ENCODE measurements around the gene GNL3L. TPM values are rescaled to one million over a fixed set of nuclear protein-coding genes. Genes with fewer than 3 reads are reported as not detected.

The GNL3L gene
- total and polyA plus RNA-seq, 5 donors from 2014 or later: 21.7 to 38.5 (median 24.6) TPM

- Mint-ChIP-seq H3K4me1 (peaks cover 0 to 3% (median 0%) of the 10 kb centered on the region in 4 donors), H3K36me3 (no peaks in the 10 kb centered on the region), H3K4me3 (peak overlapping the region in 2 of 4 donors; percentile 49 to 71), H3K27me3 (peaks cover 37% of the 10 kb centered on the region), H3K27ac (no peak overlapping the region), H3K9me3 (peaks cover 0 to 5% (median 0%) of the 10 kb centered on the region in 7 donors)
- Histone ChIP-seq H3K4me1 (ENCODE audit: control insufficient read depth, insufficient read depth, low read length, poor library complexity, severe bottlenecking) (no peaks in the 10 kb centered on the region), H3K4me3 (ENCODE audit: low read depth, low read length) (no peak overlapping the region), H3K27ac (ENCODE audit: insufficient read depth, low read length, poor library complexity, severe bottlenecking) (no peak overlapping the region), H3K9me3 (ENCODE audit: control insufficient read depth in 2 of 2, low read length in 2 of 2) (no peaks in the 10 kb centered on the region), H3K36me3 (ENCODE audit: control insufficient read depth, insufficient read depth, low read length) (no peaks in the 10 kb centered on the region), H3K27me3 (ENCODE audit: control insufficient read depth, insufficient read depth, low read length) (no peaks in the 10 kb centered on the region)
- ATAC-seq (ENCODE audit: low read depth in 2 of 2) (no peak), DNase-seq (no peak)
Measured at GRCh38 chrX:54494989-54495813, 34.8 kb upstream of the GNL3L start.

DNA sequence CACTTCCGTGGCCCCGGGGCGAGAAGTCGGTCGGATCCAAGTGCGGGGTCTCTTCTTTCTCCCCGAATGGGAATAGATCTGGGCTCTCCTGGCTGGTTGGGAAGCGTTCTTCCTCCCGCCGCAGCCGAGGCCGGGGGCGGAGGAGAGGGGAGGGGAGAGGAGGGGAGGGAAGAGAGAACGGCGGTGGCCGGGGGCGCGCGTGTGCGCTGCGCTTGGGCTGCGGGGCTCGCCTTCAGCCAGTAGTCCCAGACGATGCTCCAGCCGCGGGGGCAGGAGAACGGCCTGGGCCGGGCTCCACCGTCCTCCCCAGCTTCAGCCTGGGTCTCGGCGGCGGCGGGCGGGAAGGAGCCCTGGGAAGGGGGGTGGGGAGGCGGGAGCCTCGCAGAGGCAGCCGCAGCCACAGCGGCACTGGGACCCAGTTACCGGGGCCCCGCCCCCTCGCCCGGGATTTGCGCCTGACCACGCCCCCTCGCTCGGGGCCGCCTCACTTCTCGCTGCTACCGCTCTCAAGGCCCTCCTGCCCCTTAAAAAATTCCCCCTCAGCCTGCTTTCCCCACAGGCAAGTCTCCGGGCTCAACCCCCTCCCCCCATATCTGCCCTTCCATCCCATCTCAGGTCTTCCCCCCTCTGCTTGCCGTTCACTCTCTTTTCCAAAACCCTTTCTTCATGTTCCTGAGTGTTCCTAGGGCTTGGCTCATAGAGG, 34.1 kb upstream of the GNL3L start, which contains the start of gene FGD1:
TSS of gene FGD1 (minus strand) at position 421 of the 703 bp plus-strand sequence. CDS start 802 bp downstream, outside the sequence.
- DNase-seq (peak in 2 of 3 donors; percentile 2 to 17), ATAC-seq (ENCODE audit: low read depth in 2 of 2) (no peak)
- Histone ChIP-seq H3K9me3 (ENCODE audit: control insufficient read depth in 2 of 2, low read length in 2 of 2) (no peaks in the 10 kb centered on the region), H3K27me3 (ENCODE audit: control insufficient read depth, insufficient read depth, low read length) (no peaks in the 10 kb centered on the region), H3K4me3 (ENCODE audit: low read depth, low read length) (no peak within 1 kb of the TSS), H3K4me1 (ENCODE audit: control insufficient read depth, insufficient read depth, low read length, poor library complexity, severe bottlenecking) (no peaks in the 10 kb centered on the region), H3K36me3 (ENCODE audit: control insufficient read depth, insufficient read depth, low read length) (no peaks in the 10 kb centered on the region), H3K27ac (ENCODE audit: insufficient read depth, low read length, poor library complexity, severe bottlenecking) (no peak within 1 kb of the TSS)
- H3K9me3 Mint-ChIP-seq: peaks cover 0 to 3% (median 0%) of the 10 kb centered on the region in 7 donors
- H3K4me1 Mint-ChIP-seq: peaks cover 0 to 3% (median 0%) of the 10 kb centered on the region in 4 donors
- H3K36me3 Mint-ChIP-seq: no peaks in the 10 kb centered on the region
- peaks cover 37% of the 10 kb centered on the region for H3K27me3 Mint-ChIP-seq
- H3K4me3 Mint-ChIP-seq: peak within 1 kb of the TSS; percentile 24 to 92 (median 76)
- H3K27ac Mint-ChIP-seq: peak within 1 kb of the TSS in 1 of 3 donors; percentile 32

DNA sequence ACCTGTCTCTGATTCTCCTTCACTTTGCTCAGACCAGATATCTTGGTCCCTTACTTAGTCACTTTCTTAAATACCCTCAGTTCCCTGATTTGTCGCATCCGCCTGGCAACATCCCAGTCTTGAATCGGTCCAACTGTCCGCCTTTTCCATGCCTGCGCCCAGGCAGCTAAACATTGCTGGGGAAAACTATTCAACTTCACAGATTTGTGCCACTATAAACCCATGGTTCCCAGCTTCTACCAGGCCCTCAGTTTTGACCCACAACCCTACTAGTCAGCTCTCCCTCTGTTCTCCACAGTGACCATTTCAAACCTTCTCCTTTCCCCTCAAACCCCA, 33.5 kb upstream of the GNL3L start:
- H3K9me3 ChIP-seq (ENCODE audit: control insufficient read depth in 2 of 2, low read length in 2 of 2): no peaks in the 10 kb centered on the region
- H3K27me3 ChIP-seq (ENCODE audit: control insufficient read depth, insufficient read depth, low read length): no peaks in the 10 kb centered on the region
- H3K4me1 Mint-ChIP-seq: peaks cover 0 to 3% (median 0%) of the 10 kb centered on the region in 4 donors
- H3K27ac Mint-ChIP-seq: no peak overlapping the region
- H3K4me3 Mint-ChIP-seq: peak overlapping the region; percentile 24 to 92 (median 76)
- H3K36me3 ChIP-seq (ENCODE audit: control insufficient read depth, insufficient read depth, low read length): no peaks in the 10 kb centered on the region
- H3K27me3 Mint-ChIP-seq: peaks cover 41% of the 10 kb centered on the region
- peaks cover 0 to 3% (median 0%) of the 10 kb centered on the region in 7 donors for H3K9me3 Mint-ChIP-seq
- ATAC-seq (ENCODE audit: low read depth in 2 of 2) (no peak), DNase-seq (no peak)
- no peak overlapping the region for H3K27ac ChIP-seq (ENCODE audit: insufficient read depth, low read length, poor library complexity, severe bottlenecking)
- H3K4me1 ChIP-seq (ENCODE audit: control insufficient read depth, insufficient read depth, low read length, poor library complexity, severe bottlenecking): no peaks in the 10 kb centered on the region
- no peaks in the 10 kb centered on the region for H3K36me3 Mint-ChIP-seq
- H3K4me3 ChIP-seq (ENCODE audit: low read depth, low read length): no peak overlapping the region

DNA sequence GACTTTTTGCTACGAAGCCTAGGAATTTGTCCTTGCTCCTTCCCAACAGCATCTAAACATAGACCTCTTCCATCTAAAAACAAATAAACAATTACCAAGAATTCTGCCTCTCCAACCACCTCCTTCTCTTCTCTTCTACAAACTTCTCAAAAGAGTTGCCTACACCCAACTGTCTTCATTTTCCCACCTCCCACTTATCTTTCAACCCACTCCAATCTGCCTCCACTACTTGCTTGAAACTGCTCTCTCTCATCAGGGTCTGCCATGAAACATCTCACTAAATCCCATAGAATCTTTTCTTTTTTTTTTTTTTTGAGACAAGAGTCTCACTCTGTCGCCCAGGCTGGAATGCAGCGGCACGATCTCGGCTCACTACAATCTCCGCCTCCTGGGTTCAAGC, 33.1 kb upstream of the GNL3L start:
- H3K4me1 ChIP-seq (ENCODE audit: control insufficient read depth, insufficient read depth, low read length, poor library complexity, severe bottlenecking): no peaks in the 10 kb centered on the region
- peaks cover 0 to 3% (median 0%) of the 10 kb centered on the region in 7 donors for H3K9me3 Mint-ChIP-seq
- no peak for ATAC-seq (ENCODE audit: low read depth in 2 of 2)
- no peak overlapping the region for H3K4me3 ChIP-seq (ENCODE audit: low read depth, low read length)
- no peaks in the 10 kb centered on the region for H3K9me3 ChIP-seq (ENCODE audit: control insufficient read depth in 2 of 2, low read length in 2 of 2)
- H3K27ac ChIP-seq (ENCODE audit: insufficient read depth, low read length, poor library complexity, severe bottlenecking): no peak overlapping the region
- no peaks in the 10 kb centered on the region for H3K27me3 ChIP-seq (ENCODE audit: control insufficient read depth, insufficient read depth, low read length)
- peaks cover 41% of the 10 kb centered on the region for H3K27me3 Mint-ChIP-seq
- DNase-seq: no peak
- peaks cover 0 to 3% (median 0%) of the 10 kb centered on the region in 4 donors for H3K4me1 Mint-ChIP-seq
- no peaks in the 10 kb centered on the region for H3K36me3 ChIP-seq (ENCODE audit: control insufficient read depth, insufficient read depth, low read length)
- H3K27ac Mint-ChIP-seq: peak overlapping the region in 1 of 3 donors; percentile 32
- H3K36me3 Mint-ChIP-seq: no peaks in the 10 kb centered on the region
- peak overlapping the region; percentile 24 to 92 (median 76) for H3K4me3 Mint-ChIP-seq

GRCh38 chrX:54509400-54509799, 20.6 kb upstream of the GNL3L start:
- Mint-ChIP-seq H3K4me1 (no peaks in the 10 kb centered on the region), H3K27me3 (peaks cover 10% of the 10 kb centered on the region)

GRCh38 chrX:54529151-54529550, 868 bp upstream of the GNL3L start:
- peak overlapping the region; percentile 61 for H3K4me3 ChIP-seq (ENCODE audit: low read depth, low read length)
- Mint-ChIP-seq H3K27ac (peak overlapping the region; percentile 89 to 98 (median 97)), H3K4me1 (peaks cover 1 to 42% (median 15%) of the 10 kb centered on the region in 4 donors), H3K27me3 (no peaks in the 10 kb centered on the region), H3K4me3 (peak overlapping the region; percentile 82 to 98 (median 96)), H3K36me3 (peaks cover 4% of the 10 kb centered on the region), H3K9me3 (peaks cover 0 to 4% (median 0%) of the 10 kb centered on the region in 7 donors)
- H3K27ac ChIP-seq (ENCODE audit: insufficient read depth, low read length, poor library complexity, severe bottlenecking): no peak overlapping the region
- H3K27me3 ChIP-seq (ENCODE audit: control insufficient read depth, insufficient read depth, low read length): no peaks in the 10 kb centered on the region
- no peak for DNase-seq
- peaks cover 0 to 2% of the 10 kb centered on the region in 2 experiments for H3K9me3 ChIP-seq (ENCODE audit: control insufficient read depth in 2 of 2, low read length in 2 of 2)
- H3K36me3 ChIP-seq (ENCODE audit: control insufficient read depth, insufficient read depth, low read length): peaks cover 3% of the 10 kb centered on the region
- H3K4me1 ChIP-seq (ENCODE audit: control insufficient read depth, insufficient read depth, low read length, poor library complexity, severe bottlenecking): peaks cover 20% of the 10 kb centered on the region
- no peak for ATAC-seq (ENCODE audit: low read depth in 2 of 2)

More at GRCh38 chrX:54509400-54509799, 20.6 kb upstream of the GNL3L start:
- H3K27ac Mint-ChIP-seq: no peak overlapping the region
- Histone ChIP-seq H3K9me3 (ENCODE audit: control insufficient read depth in 2 of 2, low read length in 2 of 2) (no peaks in the 10 kb centered on the region), H3K4me1 (ENCODE audit: control insufficient read depth, insufficient read depth, low read length, poor library complexity, severe bottlenecking) (no peaks in the 10 kb centered on the region), H3K27me3 (ENCODE audit: control insufficient read depth, insufficient read depth, low read length) (no peaks in the 10 kb centered on the region), H3K4me3 (ENCODE audit: low read depth, low read length) (no peak overlapping the region), H3K27ac (ENCODE audit: insufficient read depth, low read length, poor library complexity, severe bottlenecking) (no peak overlapping the region), H3K36me3 (ENCODE audit: control insufficient read depth, insufficient read depth, low read length) (no peaks in the 10 kb centered on the region)
- DNase-seq (no peak), ATAC-seq (ENCODE audit: low read depth in 2 of 2) (no peak)
- peaks cover 0 to 4% (median 0%) of the 10 kb centered on the region in 7 donors for H3K9me3 Mint-ChIP-seq
- H3K36me3 Mint-ChIP-seq: no peaks in the 10 kb centered on the region
- H3K4me3 Mint-ChIP-seq: no peak overlapping the region

GRCh38 chrX:54530357-54530900, 410 bp downstream of the GNL3L start:
- DNase-seq: peak in 1 of 3 donors; percentile 24
- ATAC-seq (ENCODE audit: low read depth in 2 of 2): peak; percentile 6 to 8
- Mint-ChIP-seq H3K27ac (peak overlapping the region; percentile 96 to 98 (median 97)), H3K4me1 (peaks cover 7 to 49% (median 18%) of the 10 kb centered on the region in 4 donors), H3K36me3 (peaks cover 11% of the 10 kb centered on the region), H3K9me3 (peaks cover 0 to 4% (median 0%) of the 10 kb centered on the region in 7 donors), H3K27me3 (no peaks in the 10 kb centered on the region), H3K4me3 (peak overlapping the region; percentile 95 to 98 (median 98))
- peaks cover 20% of the 10 kb centered on the region for H3K4me1 ChIP-seq (ENCODE audit: control insufficient read depth, insufficient read depth, low read length, poor library complexity, severe bottlenecking)
- no peaks in the 10 kb centered on the region for H3K27me3 ChIP-seq (ENCODE audit: control insufficient read depth, insufficient read depth, low read length)
- H3K9me3 ChIP-seq (ENCODE audit: control insufficient read depth in 2 of 2, low read length in 2 of 2): peaks cover 0 to 2% of the 10 kb centered on the region in 2 experiments
- peak overlapping the region; percentile 83 for H3K27ac ChIP-seq (ENCODE audit: insufficient read depth, low read length, poor library complexity, severe bottlenecking)
- peaks cover 6% of the 10 kb centered on the region for H3K36me3 ChIP-seq (ENCODE audit: control insufficient read depth, insufficient read depth, low read length)
- peak overlapping the region; percentile 95 for H3K4me3 ChIP-seq (ENCODE audit: low read depth, low read length)
